WERI-Rb-1 (cell line): ENCODE results near the gene MLH1.

ENCODE experiments used
- DNase-seq: peaks from one replicate; pipeline ENCODE4 v3.0.0-alpha.2; 2020
- H3K27ac ChIP-seq: fragments of 250-450 bp; sonication (Bioruptor Pico); 2 replicates; pipeline ENCODE4 v1.5.1; 2020; ENCODE audit warnings: mild to moderate bottlenecking, moderate library complexity
- H3K27me3 ChIP-seq: fragments of 250-450 bp; sonication (Bioruptor Pico); 2 replicates; pipeline ENCODE4 v1.5.1; 2021; ENCODE audit warnings: mild to moderate bottlenecking, low read depth, moderate library complexity; ENCODE audit not compliant: insufficient read depth, severe bottlenecking
- H3K36me3 ChIP-seq: fragments of 250-450 bp; sonication (Bioruptor Pico); 2 replicates; pipeline ENCODE4 v1.5.1; 2020; ENCODE audit warnings: mild to moderate bottlenecking, moderate library complexity
- H3K4me3 ChIP-seq: 2 replicates; pipeline ENCODE4 v1.5.1; 2011; ENCODE audit warnings: low read depth, mild to moderate bottlenecking, control low read depth, low read length
- H3K9me3 ChIP-seq: fragments of 250-450 bp; sonication (Bioruptor Pico); 2 replicates; pipeline ENCODE4 v1.5.1; 2021; ENCODE audit warnings: mild to moderate bottlenecking, moderate library complexity; ENCODE audit not compliant: severe bottlenecking
- TF ChIP-seq, protein P1 (sequence below): IDR thresholded peaks from 2 replicates; pipeline ENCODE4 v1.5.1; 2011; ENCODE audit warnings: low read depth, mild to moderate bottlenecking, control low read depth, inconsistent platforms, low read length

The MLH1 gene

DNA sequence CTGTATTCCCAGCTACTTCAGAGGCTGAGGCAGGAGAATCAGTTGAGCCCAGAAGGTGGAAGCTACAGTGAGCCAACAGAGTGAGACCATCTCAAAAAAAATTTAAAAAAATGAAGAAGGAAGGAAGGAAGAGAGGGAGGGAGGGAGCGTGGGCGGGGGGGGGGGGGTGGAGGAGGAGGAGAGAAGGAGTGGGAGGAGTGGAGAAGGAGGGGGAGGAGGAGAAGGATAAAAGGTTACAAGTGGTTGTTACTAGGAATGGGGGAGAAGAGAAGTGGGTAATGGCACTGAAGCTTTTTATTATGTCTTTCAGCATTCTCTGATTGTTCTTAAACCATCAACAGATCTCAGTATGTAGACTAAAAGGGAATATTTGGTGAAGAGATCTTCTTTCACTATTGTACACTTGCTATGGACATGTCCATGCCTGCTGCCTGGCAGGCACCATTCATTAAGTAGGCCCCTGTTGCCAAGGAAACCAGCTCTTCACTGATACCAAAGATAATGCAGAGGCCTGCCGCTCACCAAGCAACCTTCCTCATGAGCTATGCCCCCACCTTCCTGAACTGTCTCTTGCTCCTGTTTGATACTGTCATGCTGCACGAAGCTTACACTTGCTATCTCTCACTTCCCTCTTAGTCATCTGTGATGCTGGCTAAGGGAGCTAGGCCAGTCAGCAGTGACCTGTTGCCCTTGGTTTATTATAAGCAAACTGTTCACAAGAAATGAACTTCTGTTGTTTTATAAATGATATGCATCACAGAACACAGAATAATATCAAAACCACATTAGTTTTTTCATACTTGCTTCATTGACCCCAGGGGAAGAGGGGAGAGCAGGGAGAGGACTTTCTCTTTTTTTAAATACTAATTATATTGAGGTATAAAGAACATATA is 23.5 kb upstream of the MLH1 start:
- peak; percentile 42 for DNase-seq
- Histone ChIP-seq H3K27me3 (no peaks in the 10 kb centered on the region), H3K36me3 (no peaks in the 10 kb centered on the region), H3K27ac (no peak overlapping the region; the same call in 1 of the 2 replicates), H3K9me3 (no peaks in the 10 kb centered on the region), H3K4me3 (no peak overlapping the region)
- TF ChIP-seq, protein P1, sequence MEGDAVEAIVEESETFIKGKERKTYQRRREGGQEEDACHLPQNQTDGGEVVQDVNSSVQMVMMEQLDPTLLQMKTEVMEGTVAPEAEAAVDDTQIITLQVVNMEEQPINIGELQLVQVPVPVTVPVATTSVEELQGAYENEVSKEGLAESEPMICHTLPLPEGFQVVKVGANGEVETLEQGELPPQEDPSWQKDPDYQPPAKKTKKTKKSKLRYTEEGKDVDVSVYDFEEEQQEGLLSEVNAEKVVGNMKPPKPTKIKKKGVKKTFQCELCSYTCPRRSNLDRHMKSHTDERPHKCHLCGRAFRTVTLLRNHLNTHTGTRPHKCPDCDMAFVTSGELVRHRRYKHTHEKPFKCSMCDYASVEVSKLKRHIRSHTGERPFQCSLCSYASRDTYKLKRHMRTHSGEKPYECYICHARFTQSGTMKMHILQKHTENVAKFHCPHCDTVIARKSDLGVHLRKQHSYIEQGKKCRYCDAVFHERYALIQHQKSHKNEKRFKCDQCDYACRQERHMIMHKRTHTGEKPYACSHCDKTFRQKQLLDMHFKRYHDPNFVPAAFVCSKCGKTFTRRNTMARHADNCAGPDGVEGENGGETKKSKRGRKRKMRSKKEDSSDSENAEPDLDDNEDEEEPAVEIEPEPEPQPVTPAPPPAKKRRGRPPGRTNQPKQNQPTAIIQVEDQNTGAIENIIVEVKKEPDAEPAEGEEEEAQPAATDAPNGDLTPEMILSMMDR, result no peak

DNA sequence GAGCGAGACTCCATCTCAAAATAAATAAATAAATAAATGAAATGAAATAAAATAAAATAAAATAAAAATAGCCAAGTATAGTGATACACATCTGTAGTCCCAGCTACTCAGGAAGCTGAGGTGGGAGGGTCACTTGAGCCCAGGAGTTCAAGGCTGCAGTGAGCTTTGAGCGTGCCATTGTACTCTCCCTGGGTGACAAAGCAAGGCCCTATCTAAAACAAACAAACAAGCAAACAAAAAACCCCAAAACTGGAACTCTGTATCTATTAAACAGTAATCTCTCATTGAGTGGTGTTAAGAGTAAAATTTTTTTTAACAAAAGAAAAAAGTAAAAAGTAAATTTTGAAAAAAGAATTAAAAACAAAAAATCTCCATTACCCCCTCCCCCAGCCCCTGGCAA is 21.2 kb upstream of the MLH1 start:
- TF ChIP-seq, protein P1, result no peak
- Histone ChIP-seq H3K9me3 (no peaks in the 10 kb centered on the region), H3K4me3 (no peak overlapping the region), H3K27me3 (no peaks in the 10 kb centered on the region), H3K27ac (no peak overlapping the region), H3K36me3 (no peaks in the 10 kb centered on the region)
- DNase-seq, result no peak

DNA sequence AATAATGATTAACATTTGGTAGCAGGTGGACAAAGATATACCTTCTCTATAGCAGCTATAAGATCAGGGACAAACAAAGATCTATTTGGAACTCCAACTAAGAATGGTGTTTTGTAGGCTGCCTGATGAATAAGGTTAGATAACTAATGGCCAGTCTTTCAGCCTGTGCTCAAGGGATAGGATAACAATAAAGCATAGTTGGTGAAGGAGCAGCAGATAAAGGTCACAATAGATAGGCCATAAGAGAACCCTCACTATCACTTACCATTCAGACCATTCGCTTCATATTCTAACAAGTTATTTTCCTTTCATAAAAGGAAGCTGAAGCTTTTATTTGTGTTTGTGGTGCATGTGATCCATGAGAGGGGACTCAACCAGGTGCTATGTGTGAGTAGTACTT is 20.2 kb upstream of the MLH1 start:
- H3K9me3 ChIP-seq, result no peaks in the 10 kb centered on the region
- no peak for DNase-seq
- no peak overlapping the region for H3K4me3 ChIP-seq
- H3K36me3 ChIP-seq, result no peaks in the 10 kb centered on the region
- H3K27me3 ChIP-seq, result no peaks in the 10 kb centered on the region
- H3K27ac ChIP-seq, result no peak overlapping the region
- TF ChIP-seq, protein P1, result no peak

DNA sequence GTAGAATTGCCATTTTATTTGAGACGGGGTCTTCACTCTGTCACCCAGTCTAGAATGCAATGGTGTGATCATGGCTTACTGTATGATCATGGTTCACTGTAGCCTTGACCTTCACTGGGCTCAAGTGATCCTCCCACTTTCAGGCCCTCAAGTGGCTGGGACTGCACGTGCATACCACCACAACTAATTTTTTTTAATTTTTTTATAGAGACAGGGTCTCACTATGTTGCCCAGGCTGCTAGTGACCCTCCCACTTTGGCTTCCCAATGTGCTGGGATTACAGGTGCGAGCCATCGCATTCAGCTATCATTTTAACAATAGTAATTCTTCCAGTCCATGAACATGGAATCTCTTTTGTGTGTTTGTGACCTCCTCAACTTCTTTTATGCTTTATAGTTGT is 12.3 kb upstream of the MLH1 start:
- no peak for DNase-seq
- H3K36me3 ChIP-seq, result peaks cover 7% of the 10 kb centered on the region
- no peak overlapping the region for H3K4me3 ChIP-seq
- TF ChIP-seq, protein P1, result no peak
- H3K9me3 ChIP-seq, result no peaks in the 10 kb centered on the region
- no peak overlapping the region for H3K27ac ChIP-seq
- H3K27me3 ChIP-seq, result no peaks in the 10 kb centered on the region

DNA sequence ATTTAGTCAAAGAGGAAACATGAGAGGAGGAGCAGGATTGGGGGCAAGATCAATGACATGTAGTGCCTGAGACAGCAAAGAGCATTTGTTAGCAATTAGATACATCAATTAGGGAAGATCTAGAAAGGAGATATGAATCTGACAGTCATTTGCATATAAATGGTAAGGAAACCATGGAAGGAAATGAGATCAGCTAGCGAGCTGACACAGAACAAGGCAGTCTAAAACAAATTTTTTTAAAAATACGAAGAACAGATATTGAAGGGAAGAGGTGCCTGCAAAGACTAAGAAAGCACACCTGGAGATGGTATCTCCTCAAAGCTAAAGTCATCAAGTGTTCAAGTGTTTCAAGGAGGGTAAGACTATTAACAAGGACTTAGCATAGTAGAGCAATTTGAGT is 5.0 kb upstream of the MLH1 start:
- Histone ChIP-seq H3K4me3 (no peak overlapping the region), H3K27me3 (no peaks in the 10 kb centered on the region), H3K9me3 (peaks cover 11% of the 10 kb centered on the region), H3K27ac (no peak overlapping the region), H3K36me3 (peaks cover 29% of the 10 kb centered on the region)
- DNase-seq, result no peak
- TF ChIP-seq, protein P1, result no peak
